DMS 273 (cell line): ENCODE data around the gene LARP4B.
"Not testable (repeated sequence)": the region's sequence is repeated elsewhere in the genome, so short reads cannot be mapped to it uniquely, and the experiment has no call there.

Source experiments
- DNase-seq: peaks from one replicate; lab custom pipeline; 2025; ENCODE audit not compliant: unreplicated experiment; lab: John Stamatoyannopoulos, UW

Gene LARP4B

GRCh38 chr10:773562-774161, 157.8 kb downstream of the LARP4B start:
- no peak for DNase-seq

- no peak for DNase-seq
Observed at GRCh38 chr10:772227-772637, 159.3 kb downstream of the LARP4B start.

GRCh38 chr10:771647-772046, 159.9 kb downstream of the LARP4B start:
- no peak for DNase-seq

GRCh38 chr10:770975-771374, 160.5 kb downstream of the LARP4B start:
- no peak for DNase-seq

- not testable (repeated sequence) for DNase-seq
Observed at GRCh38 chr10:770048-770712, 161.3 kb downstream of the LARP4B start.

GRCh38 chr10:767794-768193, 163.7 kb downstream of the LARP4B start:
- DNase-seq = no peak

- DNase-seq = peak; percentile 96
Observed at GRCh38 chr10:767211-767610, 164.3 kb downstream of the LARP4B start.

- no peak for DNase-seq
Observed at GRCh38 chr10:761376-761775, 170.1 kb downstream of the LARP4B start.

GRCh38 chr10:760622-761021, 170.9 kb downstream of the LARP4B start:
- peak; percentile 8 for DNase-seq

GRCh38 chr10:759898-760477, 171.5 kb downstream of the LARP4B start:
- DNase-seq = no peak
